ENCODE data around the gene ITGBL1. TPM values are rescaled to one million over a fixed set of nuclear protein-coding genes. Genes with fewer than 3 reads are reported as not detected.

Gene ITGBL1
- total RNA-seq, 2 donors from 2014 or later = not detected

GRCh38 chr13:101627556-101627943 is 175.1 kb downstream of the ITGBL1 start:
- H3K4me3 Mint-ChIP-seq = no peak overlapping the region
- H3K36me3 Mint-ChIP-seq (ENCODE audit: low read depth) = no peaks in the 10 kb centered on the region

GRCh38 chr13:101628900-101629299 is 176.4 kb downstream of the ITGBL1 start:
- no peaks in the 10 kb centered on the region for H3K27me3 ChIP-seq (ENCODE audit: control insufficient read depth, insufficient read depth, low read length, poor library complexity, severe bottlenecking)
- H3K4me3 ChIP-seq (ENCODE audit: low read length) = no peak overlapping the region
- Mint-ChIP-seq H3K4me3 (no peak overlapping the region), H3K36me3 (ENCODE audit: low read depth) (no peaks in the 10 kb centered on the region), H3K9me3 (no peaks in the 10 kb centered on the region), H3K27me3 (ENCODE audit: insufficient read depth) (no peaks in the 10 kb centered on the region), H3K27ac (no peak overlapping the region), H3K4me1 (peaks cover 8% of the 10 kb centered on the region)
- H3K4me1 ChIP-seq (ENCODE audit: control insufficient read depth, insufficient read depth, low read length) = no peaks in the 10 kb centered on the region
- 100% methylated on average over 1 of the region's 1 CpG; no CpG with 5 or more reads in 1 of the 2 experiments for WGBS, 2 experiments (ENCODE audit: insufficient coverage in 1 of 2, insufficient read length in 1 of 2)
- H3K36me3 ChIP-seq (ENCODE audit: control insufficient read depth, insufficient read depth, low read length) = no peaks in the 10 kb centered on the region
- no peaks in the 10 kb centered on the region for H3K9me3 ChIP-seq (ENCODE audit: control insufficient read depth, low read length)
- TF ChIP-seq CTCF (conservative IDR thresholded peaks at IDR 0.05) = no peak
- H3K27ac ChIP-seq (ENCODE audit: low read depth, low read length) = no peak overlapping the region
- no peak overlapping the region for H3K9ac ChIP-seq (ENCODE audit: extremely low read depth, low read length, poor library complexity, severe bottlenecking)
- DNase-seq = no peak

More at GRCh38 chr13:101627556-101627943, 175.1 kb downstream of the ITGBL1 start:
- Histone ChIP-seq H3K4me3 (ENCODE audit: low read length) (no peak overlapping the region), H3K27ac (ENCODE audit: low read depth, low read length) (no peak overlapping the region), H3K9me3 (ENCODE audit: control insufficient read depth, low read length) (no peaks in the 10 kb centered on the region), H3K4me1 (ENCODE audit: control insufficient read depth, insufficient read depth, low read length) (no peaks in the 10 kb centered on the region), H3K36me3 (ENCODE audit: control insufficient read depth, insufficient read depth, low read length) (no peaks in the 10 kb centered on the region), H3K27me3 (ENCODE audit: control insufficient read depth, insufficient read depth, low read length, poor library complexity, severe bottlenecking) (no peaks in the 10 kb centered on the region), H3K9ac (ENCODE audit: extremely low read depth, low read length, poor library complexity, severe bottlenecking) (no peak overlapping the region)
- Mint-ChIP-seq H3K4me1 (peaks cover 9% of the 10 kb centered on the region), H3K27me3 (ENCODE audit: insufficient read depth) (no peaks in the 10 kb centered on the region), H3K9me3 (no peaks in the 10 kb centered on the region), H3K27ac (no peak overlapping the region)
- DNase-seq = no peak
- WGBS, 2 experiments (ENCODE audit: insufficient coverage in 1 of 2, insufficient read length in 1 of 2) = 83% methylated on average over 2 to 5 of the region's 5 CpGs
- no peak for TF ChIP-seq CTCF (conservative IDR thresholded peaks at IDR 0.05)

- Histone ChIP-seq H3K36me3 (ENCODE audit: control insufficient read depth, insufficient read depth, low read length) (no peaks in the 10 kb centered on the region), H3K4me3 (ENCODE audit: low read length) (no peak overlapping the region), H3K9ac (ENCODE audit: extremely low read depth, low read length, poor library complexity, severe bottlenecking) (no peak overlapping the region), H3K27me3 (ENCODE audit: control insufficient read depth, insufficient read depth, low read length, poor library complexity, severe bottlenecking) (no peaks in the 10 kb centered on the region), H3K4me1 (ENCODE audit: control insufficient read depth, insufficient read depth, low read length) (no peaks in the 10 kb centered on the region), H3K9me3 (ENCODE audit: control insufficient read depth, low read length) (no peaks in the 10 kb centered on the region), H3K27ac (ENCODE audit: low read depth, low read length) (no peak overlapping the region)
- H3K27ac Mint-ChIP-seq = no peak overlapping the region
- H3K36me3 Mint-ChIP-seq (ENCODE audit: low read depth) = no peaks in the 10 kb centered on the region
- no peak overlapping the region for H3K4me3 Mint-ChIP-seq
- TF ChIP-seq CTCF (conservative IDR thresholded peaks at IDR 0.05) = no peak
- no peak for DNase-seq
- H3K4me1 Mint-ChIP-seq = peaks cover 6% of the 10 kb centered on the region
- no peaks in the 10 kb centered on the region for H3K27me3 Mint-ChIP-seq (ENCODE audit: insufficient read depth)
- H3K9me3 Mint-ChIP-seq = no peaks in the 10 kb centered on the region
These were observed 178.9 kb downstream of the ITGBL1 start for GRCh38 chr13:101631395-101631794.

Measured in endodermal cell (in vitro differentiated cells).